IMR-90 (cell line): ENCODE results near the gene CMIP. TPM values are rescaled to one million over a fixed set of nuclear protein-coding genes. Genes with fewer than 3 reads are reported as not detected.

ENCODE experiments used
- ATAC-seq: fragments of 200-7000 bp; cut with Tn5 transposase; 2 replicates; pipeline ENCODE4 v1.9.1; 2020; ENCODE audit warnings: low read depth, mild to moderate bottlenecking, moderate library complexity
- BruUV-seq: library from RNA; stranded (reverse); fragments of 400-500 nt; replicated peaks from 2 replicates; lab custom pipeline; 2021; lab: Mats Ljungman, UMichigan
- CTCF ChIA-PET: fragments of 300-600 bp; formaldehyde crosslinking; extraction: SDS; loops from one replicate; lab custom pipeline; 2021; ENCODE audit warnings: antibody characterized with exemption; lab: Yijun Ruan, JAX
- POLR2A ChIA-PET: fragments of 300-600 bp; sonication (Branson Sonifier 250); formaldehyde crosslinking; loops from one replicate; lab custom pipeline; 2022; ENCODE audit warnings: antibody characterized with exemption; ENCODE audit not compliant: unreplicated experiment; lab: Charles Lee
- DNase-seq: peaks from one replicate; pipeline ENCODE4 v3.0.0; 2013
- H2AFZ ChIP-seq: replicated peaks from 2 replicates; pipeline ENCODE3; 2013; ENCODE audit warnings: low read length, mild to moderate bottlenecking; ENCODE audit not compliant: poor library complexity
- H2AK5ac ChIP-seq: 2 replicates; pipeline ENCODE4 v1.6.1; 2013; ENCODE audit warnings: low read depth, low read length, inconsistent platforms
- H2AK9ac ChIP-seq: replicated peaks from 2 replicates; pipeline ENCODE3; 2013; ENCODE audit warnings: mild to moderate bottlenecking, low read depth, low read length, moderate library complexity; ENCODE audit not compliant: poor library complexity
- H2BK120ac ChIP-seq: 2 replicates; pipeline ENCODE4 v1.6.1; 2013; ENCODE audit warnings: low read depth, low read length, inconsistent platforms
- H2BK15ac ChIP-seq: 3 replicates; pipeline ENCODE4 v1.6.1; 2013; ENCODE audit warnings: low read depth, low read length, inconsistent platforms
- H2BK20ac ChIP-seq: 2 replicates; pipeline ENCODE4 v1.6.1; 2013; ENCODE audit warnings: low read depth, mild to moderate bottlenecking, inconsistent platforms, low read length, moderate library complexity
- H2BK5ac ChIP-seq: 2 replicates; pipeline ENCODE4 v1.6.1; 2013; ENCODE audit warnings: mild to moderate bottlenecking, low read depth, low read length, inconsistent platforms; ENCODE audit not compliant: poor library complexity, severe bottlenecking
- H3K14ac ChIP-seq: replicated peaks from 2 replicates; pipeline ENCODE4 v1.6.1; 2013; ENCODE audit warnings: low read depth, low read length, inconsistent platforms
- H3K18ac ChIP-seq: 2 replicates; pipeline ENCODE4 v1.6.1; 2013; ENCODE audit warnings: low read depth, low read length, control low read depth
- H3K23ac ChIP-seq: 2 replicates; pipeline ENCODE4 v1.6.1; 2013; ENCODE audit warnings: low read depth, low read length, inconsistent platforms
- H3K27ac ChIP-seq: 2 replicates; pipeline ENCODE4 v1.5.1; 2013; ENCODE audit warnings: mild to moderate bottlenecking, control low read depth, low read length; ENCODE audit not compliant: insufficient read depth
- H3K27me3 ChIP-seq: 2 replicates; pipeline ENCODE4 v1.6.1; 2013; ENCODE audit warnings: low read length; ENCODE audit not compliant: control insufficient read depth, insufficient read depth
- H3K36me3 ChIP-seq: 2 replicates; pipeline ENCODE4 v1.6.1; 2013; ENCODE audit warnings: low read length, mixed read lengths; ENCODE audit not compliant: control insufficient read depth, insufficient read depth
- H3K4ac ChIP-seq: 2 replicates; pipeline ENCODE4 v1.6.1; 2013; ENCODE audit warnings: low read depth, low read length, inconsistent platforms
- H3K4me1 ChIP-seq: 2 replicates; pipeline ENCODE4 v1.6.1; 2013; ENCODE audit warnings: low read length, mixed read lengths; ENCODE audit not compliant: control insufficient read depth, insufficient read depth
- H3K4me2 ChIP-seq: 2 replicates; pipeline ENCODE4 v1.6.1; 2013; ENCODE audit warnings: low read depth, mild to moderate bottlenecking, control low read depth, low read length, moderate library complexity
- H3K4me3 ChIP-seq: 2 replicates; pipeline ENCODE4 v1.5.1; 2013; ENCODE audit warnings: low read depth, mild to moderate bottlenecking, control low read depth, low read length, moderate library complexity; ENCODE audit not compliant: insufficient read depth
- H3K56ac ChIP-seq: 2 replicates; pipeline ENCODE4 v1.6.1; 2013; ENCODE audit warnings: low read length, inconsistent platforms; ENCODE audit not compliant: insufficient read depth; ENCODE audit errors: extremely low read depth
- H3K79me1 ChIP-seq, 2 experiments: 2 replicates each; pipeline ENCODE4 v1.6.1; 2013; ENCODE audit warnings: low read length in 2 of 2, inconsistent platforms in 1 of 2, low read depth in 1 of 2
- H3K9ac ChIP-seq: 2 replicates; pipeline ENCODE4 v1.6.1; 2013; ENCODE audit warnings: low read depth, low read length, control low read depth
- H3K9me1 ChIP-seq: 2 replicates; pipeline ENCODE4 v1.6.1; 2013; ENCODE audit warnings: low read length, inconsistent platforms; ENCODE audit not compliant: insufficient read depth
- H3K9me3 ChIP-seq: 2 replicates; pipeline ENCODE4 v1.6.1; 2013; ENCODE audit warnings: low read length; ENCODE audit not compliant: control insufficient read depth, insufficient read depth
- H4K20me1 ChIP-seq: 2 replicates; pipeline ENCODE4 v1.6.1; 2013; ENCODE audit warnings: low read length, inconsistent platforms; ENCODE audit not compliant: insufficient read depth
- H4K5ac ChIP-seq: 2 replicates; pipeline ENCODE4 v1.6.1; 2013; ENCODE audit warnings: mild to moderate bottlenecking, low read depth, low read length, control low read depth
- H4K8ac ChIP-seq, 2 experiments: 2 replicates each; pipeline ENCODE4 v1.6.1; 2013; ENCODE audit warnings: low read depth in 2 of 2, low read length in 2 of 2, control low read depth in 1 of 2, inconsistent platforms in 1 of 2
- H4K91ac ChIP-seq: 2 replicates; pipeline ENCODE4 v1.6.1; 2013; ENCODE audit warnings: low read depth, low read length, inconsistent platforms; ENCODE audit not compliant: insufficient read depth
- BHLHE40 ChIP-seq: fragments of 150-350 bp; IDR thresholded peaks from 2 replicates; pipeline ENCODE4 v1.6.1; 2016; ENCODE audit warnings: mild to moderate bottlenecking, low read depth, low read length
- CEBPB ChIP-seq: IDR thresholded peaks from 2 replicates; pipeline ENCODE4 v1.6.1; 2012; ENCODE audit warnings: low read depth, low read length, improper control_type of control experiment
- FOS ChIP-seq: fragments of 150-350 bp; IDR thresholded peaks from 2 replicates; pipeline ENCODE4 v1.6.1; 2016; ENCODE audit warnings: low read depth, low read length
- MAFK ChIP-seq: IDR thresholded peaks from 2 replicates; pipeline ENCODE4 v1.6.1; 2012; ENCODE audit warnings: low read depth, low read length, improper control_type of control experiment
- MAZ ChIP-seq: IDR thresholded peaks from 2 replicates; pipeline ENCODE4 v1.6.1; 2012; ENCODE audit warnings: low read depth, mild to moderate bottlenecking, low read length, improper control_type of control experiment, moderate library complexity, borderline replicate concordance
- MXI1 ChIP-seq: IDR thresholded peaks from 2 replicates; pipeline ENCODE4 v1.6.1; 2012; ENCODE audit warnings: low read depth, mild to moderate bottlenecking, low read length, moderate library complexity, borderline replicate concordance
- NFE2L2 ChIP-seq: fragments of 150-350 bp; IDR thresholded peaks from 2 replicates; pipeline ENCODE4 v1.6.1; 2016; ENCODE audit warnings: low read depth, mild to moderate bottlenecking, low read length
- POLR2A ChIP-seq: IDR thresholded peaks from 2 replicates; pipeline ENCODE4 v1.6.1; 2012; ENCODE audit warnings: mild to moderate bottlenecking, low read depth, low read length
- RAD21 ChIP-seq: IDR thresholded peaks from 2 replicates; pipeline ENCODE4 v1.6.1; 2012; ENCODE audit warnings: low read length, improper control_type of control experiment
- RCOR1 ChIP-seq: IDR thresholded peaks from 2 replicates; pipeline ENCODE4 v1.6.1; 2012; ENCODE audit warnings: mild to moderate bottlenecking, low read length, improper control_type of control experiment; ENCODE audit not compliant: insufficient replicate concordance
- RFX5 ChIP-seq: IDR thresholded peaks from 2 replicates; pipeline ENCODE4 v1.8.0; 2012; ENCODE audit warnings: low read depth, mild to moderate bottlenecking, low read length, moderate library complexity
- SMC3 ChIP-seq: fragments of 150-350 bp; IDR thresholded peaks from 2 replicates; pipeline ENCODE4 v1.6.1; 2016; ENCODE audit warnings: low read depth, mild to moderate bottlenecking, antibody characterized with exemption, low read length, moderate library complexity
- WGBS, 2 experiments: methylation state at CpG; one replicate each; pipeline versions ENCODE4 v1.1.5 to v1.1.7; 2013; ENCODE audit warnings: missing lambda C conversion rate in 2 of 2; ENCODE audit not compliant: insufficient read length in 1 of 2; ENCODE audit errors: extremely low coverage in 2 of 2; 5-methylcytosine and 5-hydroxymethylcytosine counted together
- dilution Hi-C: fragments of 300-500 bp; cut with HindIII; formaldehyde crosslinking; loops from one replicate; pipeline ENCODE4 v1.14.3; 2018; ENCODE audit warnings: low sequenced_read_pairs; ENCODE audit not compliant: unreplicated experiment
- in situ Hi-C: fragments of 300-500 bp; cut with MboI; formaldehyde crosslinking; loops from 3 replicates; pipeline ENCODE4 v1.14.3; 2019; ENCODE audit warnings: low sequenced_read_pairs, inconsistent platforms, mixed read lengths
- intact Hi-C: fragments of 100-400 bp; cut with micrococcal nuclease; formaldehyde crosslinking; loops from 2 replicates; pipeline ENCODE4 v1.10.0; 2022
- polyA plus RNA-seq, 3 experiments: library from polyadenylated mRNA; depleted of rRNA; stranded (reverse); fragments of >200 nt; gene quantifications; 2 replicates each; pipeline ENCODE4 v1.2.3, GENCODE V29; 2012; ENCODE audit warnings: low replicate concordance in 1 of 3
- total RNA-seq: library from RNA; depleted of rRNA; stranded (reverse); fragments of >200 nt; gene quantifications from 2 replicates; pipeline ENCODE4 v1.2.3, GENCODE V29; 2012
- TF ChIP-seq, protein P1 (sequence below): fragments of 150-350 bp; IDR thresholded peaks from 2 replicates; pipeline ENCODE4 v1.6.1; 2017; ENCODE audit warnings: mild to moderate bottlenecking, antibody characterized with exemption, low read length, low read depth
- TF ChIP-seq, protein P2 (sequence below): conservative IDR thresholded peaks from 2 replicates; pipeline ENCODE4 v1.5.1; 2012; ENCODE audit warnings: mild to moderate bottlenecking, low read depth, low read length, improper control_type of control experiment
- TF ChIP-seq, protein P3 (sequence below): fragments of 150-350 bp; IDR thresholded peaks from 2 replicates; pipeline ENCODE4 v1.6.1; 2016; ENCODE audit warnings: low read depth, mild to moderate bottlenecking, low read length, moderate library complexity, borderline replicate concordance

The CMIP gene
- total and polyA plus RNA-seq, 2 of the 4 experiments (the other 2 are of a cell fraction) = 3.2 to 11.6 TPM

GRCh38 chr16:81495321-81496234, 51.0 kb downstream of the CMIP start:
- H4K8ac ChIP-seq = no peak overlapping the region
- no peak overlapping the region for H2BK120ac ChIP-seq
- BruUV-seq = no TSS peak
- H3K18ac ChIP-seq = no peak overlapping the region
- H2BK5ac ChIP-seq = no peak overlapping the region
- H3K27me3 ChIP-seq = no peaks in the 10 kb centered on the region
- no peak overlapping the region for H3K14ac ChIP-seq
- DNase-seq (no peak), ATAC-seq (no peak)
- no peak overlapping the region for H2AK9ac ChIP-seq
- dilution Hi-C loops = no loop called here
- H3K4me1 ChIP-seq = peaks cover 24% of the 10 kb centered on the region
- H3K9me1 ChIP-seq = peaks cover 28% of the 10 kb centered on the region
- H2BK15ac ChIP-seq = no peak overlapping the region
- H3K4ac ChIP-seq = no peak overlapping the region
- no peak overlapping the region for H2AFZ ChIP-seq
- 91% methylated on average over 5 of the region's 17 CpGs; no CpG with 5 or more reads in 1 of the 2 experiments for WGBS, 2 experiments
- H3K27ac ChIP-seq = no peak overlapping the region
- intact Hi-C loops = no loop called here
- no peak overlapping the region for H2AK5ac ChIP-seq
- peaks cover 59% of the 10 kb centered on the region for H4K20me1 ChIP-seq
- no peak overlapping the region for H3K9ac ChIP-seq
- H4K5ac ChIP-seq = no peak overlapping the region
- H3K56ac ChIP-seq = no peak overlapping the region
- H3K9me3 ChIP-seq = no peaks in the 10 kb centered on the region
- H2BK20ac ChIP-seq = no peak overlapping the region
- H3K79me1 ChIP-seq = peaks cover 34 to 86% of the 10 kb centered on the region in 2 experiments
- peaks cover 3% of the 10 kb centered on the region; the same call in 1 of the 2 replicates for H3K36me3 ChIP-seq
- H3K23ac ChIP-seq = no peak overlapping the region
- H3K4me3 ChIP-seq = no peak overlapping the region
- in situ Hi-C loops = no loop called here
- ChIA-PET CTCF (no interaction called here), POLR2A (no interaction called here)
- no peak overlapping the region for H4K91ac ChIP-seq
- no peak overlapping the region for H3K4me2 ChIP-seq
- TF ChIP-seq MXI1 (no peak), FOS (no peak), POLR2A (no peak), MAFK (no peak), BHLHE40 (no peak), RAD21 (no peak), MAZ (no peak), RFX5 (no peak), CEBPB (no peak), NFE2L2 (no peak), SMC3 (no peak), RCOR1 (no peak)
- TF ChIP-seq, protein P1, sequence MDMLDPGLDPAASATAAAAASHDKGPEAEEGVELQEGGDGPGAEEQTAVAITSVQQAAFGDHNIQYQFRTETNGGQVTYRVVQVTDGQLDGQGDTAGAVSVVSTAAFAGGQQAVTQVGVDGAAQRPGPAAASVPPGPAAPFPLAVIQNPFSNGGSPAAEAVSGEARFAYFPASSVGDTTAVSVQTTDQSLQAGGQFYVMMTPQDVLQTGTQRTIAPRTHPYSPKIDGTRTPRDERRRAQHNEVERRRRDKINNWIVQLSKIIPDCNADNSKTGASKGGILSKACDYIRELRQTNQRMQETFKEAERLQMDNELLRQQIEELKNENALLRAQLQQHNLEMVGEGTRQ = no peak
- TF ChIP-seq, protein P2, sequence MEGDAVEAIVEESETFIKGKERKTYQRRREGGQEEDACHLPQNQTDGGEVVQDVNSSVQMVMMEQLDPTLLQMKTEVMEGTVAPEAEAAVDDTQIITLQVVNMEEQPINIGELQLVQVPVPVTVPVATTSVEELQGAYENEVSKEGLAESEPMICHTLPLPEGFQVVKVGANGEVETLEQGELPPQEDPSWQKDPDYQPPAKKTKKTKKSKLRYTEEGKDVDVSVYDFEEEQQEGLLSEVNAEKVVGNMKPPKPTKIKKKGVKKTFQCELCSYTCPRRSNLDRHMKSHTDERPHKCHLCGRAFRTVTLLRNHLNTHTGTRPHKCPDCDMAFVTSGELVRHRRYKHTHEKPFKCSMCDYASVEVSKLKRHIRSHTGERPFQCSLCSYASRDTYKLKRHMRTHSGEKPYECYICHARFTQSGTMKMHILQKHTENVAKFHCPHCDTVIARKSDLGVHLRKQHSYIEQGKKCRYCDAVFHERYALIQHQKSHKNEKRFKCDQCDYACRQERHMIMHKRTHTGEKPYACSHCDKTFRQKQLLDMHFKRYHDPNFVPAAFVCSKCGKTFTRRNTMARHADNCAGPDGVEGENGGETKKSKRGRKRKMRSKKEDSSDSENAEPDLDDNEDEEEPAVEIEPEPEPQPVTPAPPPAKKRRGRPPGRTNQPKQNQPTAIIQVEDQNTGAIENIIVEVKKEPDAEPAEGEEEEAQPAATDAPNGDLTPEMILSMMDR = no peak
- TF ChIP-seq, protein P3, sequence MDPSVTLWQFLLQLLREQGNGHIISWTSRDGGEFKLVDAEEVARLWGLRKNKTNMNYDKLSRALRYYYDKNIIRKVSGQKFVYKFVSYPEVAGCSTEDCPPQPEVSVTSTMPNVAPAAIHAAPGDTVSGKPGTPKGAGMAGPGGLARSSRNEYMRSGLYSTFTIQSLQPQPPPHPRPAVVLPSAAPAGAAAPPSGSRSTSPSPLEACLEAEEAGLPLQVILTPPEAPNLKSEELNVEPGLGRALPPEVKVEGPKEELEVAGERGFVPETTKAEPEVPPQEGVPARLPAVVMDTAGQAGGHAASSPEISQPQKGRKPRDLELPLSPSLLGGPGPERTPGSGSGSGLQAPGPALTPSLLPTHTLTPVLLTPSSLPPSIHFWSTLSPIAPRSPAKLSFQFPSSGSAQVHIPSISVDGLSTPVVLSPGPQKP = no peak
